ENCODE results near the gene CDYL2. TPM values are rescaled to one million over a fixed set of nuclear protein-coding genes. Genes with fewer than 3 reads are reported as not detected.

Gene CDYL2
- total and polyA plus RNA-seq, 4 experiments from 2014 or later, result 0.91 to 42.4 (median 20.0) TPM

DNA sequence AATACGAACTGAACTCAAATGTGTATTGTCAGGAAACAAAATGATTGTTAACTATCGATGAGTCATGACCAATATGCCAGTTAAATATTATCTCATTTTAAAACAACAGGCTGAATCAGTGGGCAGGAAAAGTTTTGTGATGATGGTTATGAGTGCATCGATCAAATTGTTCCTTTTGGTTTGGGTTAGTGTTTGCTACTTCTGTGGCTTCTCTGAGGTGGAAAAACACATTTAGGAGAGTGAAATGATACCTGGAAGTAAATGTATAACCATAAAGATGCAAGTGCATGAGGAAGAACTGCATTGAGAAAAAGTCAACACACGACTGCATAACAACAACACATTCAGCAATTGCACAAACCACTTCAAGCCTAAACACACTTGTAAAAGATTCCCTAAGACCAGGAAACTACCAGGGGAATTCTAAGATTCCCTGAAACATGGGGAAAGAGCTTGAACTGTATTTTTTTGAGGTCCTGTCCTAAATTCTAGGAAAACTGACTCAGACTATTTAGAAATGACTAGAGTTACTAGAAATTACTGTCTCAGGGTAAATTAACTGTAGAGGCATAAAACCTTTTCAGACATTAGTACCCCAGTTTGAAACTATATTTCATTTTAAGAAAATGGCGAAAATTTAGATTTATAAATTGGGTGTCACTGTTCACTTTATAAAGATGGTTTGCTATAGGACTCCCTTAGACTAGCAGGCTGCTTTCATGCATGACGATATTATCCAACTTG lies 44.8 kb downstream of the CDYL2 start:
- H3K36me3 Mint-ChIP-seq, result peaks cover 2 to 14% of the 10 kb centered on the region in 2 donors

DNA sequence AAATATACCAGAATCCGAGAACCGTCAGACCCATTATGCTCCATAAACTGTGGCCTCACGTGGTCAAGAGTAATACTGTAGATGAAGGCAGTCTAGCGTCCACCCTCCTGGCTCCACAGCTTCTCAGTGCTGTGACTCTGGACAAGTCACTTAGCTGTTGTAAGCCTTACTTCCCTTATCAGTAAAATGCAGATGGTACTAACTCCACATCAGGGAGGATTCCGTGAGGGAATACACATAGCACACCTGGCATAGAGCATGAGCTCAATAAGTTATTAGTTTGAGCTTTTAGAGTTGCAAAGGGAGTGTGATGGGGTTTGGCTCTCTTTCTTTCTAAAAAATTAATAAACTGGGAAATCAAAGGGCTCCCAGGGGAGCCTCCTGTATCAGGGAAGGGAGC lies 49.9 kb downstream of the CDYL2 start:
- H3K4me1 Mint-ChIP-seq, result peaks cover 0 to 37% (median 19%) of the 10 kb centered on the region in 4 donors
- H3K4me1 ChIP-seq (ENCODE audit: insufficient read depth, low read length), result peaks cover 5% of the 10 kb centered on the region
- H3K4me3 Mint-ChIP-seq, result no peak overlapping the region
- H3K36me3 ChIP-seq (ENCODE audit: insufficient read depth, low read length), result no peaks in the 10 kb centered on the region
- no peak overlapping the region for H3K27ac ChIP-seq (ENCODE audit: low read depth, low read length)
- H3K9me3 ChIP-seq (ENCODE audit: control insufficient read depth in 1 of 2, low read length in 2 of 2), result no peaks in the 10 kb centered on the region
- H3K27ac Mint-ChIP-seq, result no peak overlapping the region
- H3K9me3 Mint-ChIP-seq, result no peaks in the 10 kb centered on the region
- H3K27me3 Mint-ChIP-seq, result no peaks in the 10 kb centered on the region
- H3K27me3 ChIP-seq (ENCODE audit: insufficient read depth, low read length), result no peaks in the 10 kb centered on the region
- no peaks in the 10 kb centered on the region for H3K36me3 Mint-ChIP-seq
- H3K4me3 ChIP-seq (ENCODE audit: low read length in 2 of 2), result no peak overlapping the region
- ChIA-PET POLR2A (ENCODE audit: partially characterized antibody) (no interaction called here), CTCF (ENCODE audit: partially characterized antibody) (no interaction called here)
- DNase-seq, result no peak
- intact Hi-C loops (cut with micrococcal nuclease), result no loop called here

More for the DNA sequence above, 44.8 kb downstream of the CDYL2 start:
- intact Hi-C loops (cut with micrococcal nuclease), result no loop called here
- Mint-ChIP-seq H3K27me3 (no peaks in the 10 kb centered on the region), H3K4me3 (no peak overlapping the region), H3K27ac (peak overlapping the region in 1 of 7 donors; percentile 0), H3K9me3 (no peaks in the 10 kb centered on the region), H3K4me1 (peaks cover 0 to 20% (median 12%) of the 10 kb centered on the region in 4 donors)
- ChIA-PET CTCF (ENCODE audit: partially characterized antibody) (no interaction called here), POLR2A (ENCODE audit: partially characterized antibody) (no interaction called here)
- DNase-seq, result no peak
- Histone ChIP-seq H3K4me3 (ENCODE audit: low read length in 2 of 2) (no peak overlapping the region), H3K27ac (ENCODE audit: low read depth, low read length) (no peak overlapping the region), H3K27me3 (ENCODE audit: insufficient read depth, low read length) (no peaks in the 10 kb centered on the region), H3K9me3 (ENCODE audit: control insufficient read depth in 1 of 2, low read length in 2 of 2) (no peaks in the 10 kb centered on the region), H3K4me1 (ENCODE audit: insufficient read depth, low read length) (peaks cover 9% of the 10 kb centered on the region), H3K36me3 (ENCODE audit: insufficient read depth, low read length) (no peaks in the 10 kb centered on the region)

DNA sequence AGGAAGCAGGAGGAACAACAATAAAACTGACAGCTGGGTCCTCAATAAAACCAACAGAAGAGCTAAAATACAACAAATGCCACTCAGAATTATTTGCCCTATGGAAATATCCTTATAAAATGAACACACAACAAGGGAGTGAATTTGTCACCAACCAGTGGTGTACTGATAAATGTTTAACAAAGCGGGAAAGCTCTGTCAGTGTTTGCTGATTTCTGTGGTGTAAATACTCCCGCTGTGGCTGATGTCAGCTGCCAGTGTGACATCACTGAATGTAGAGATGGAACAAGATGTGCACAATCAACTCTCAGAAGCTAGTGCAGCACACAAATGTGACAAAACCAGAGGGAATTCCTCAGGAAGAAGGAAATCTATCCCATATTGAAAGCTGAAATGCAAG lies 51.9 kb downstream of the CDYL2 start:
- H3K4me1 Mint-ChIP-seq, result peaks cover 4 to 41% (median 22%) of the 10 kb centered on the region in 4 donors
- peak overlapping the region in 3 of 7 donors; percentile 13 to 64 (median 17) for H3K27ac Mint-ChIP-seq
- intact Hi-C loops (cut with micrococcal nuclease), result no loop called here
- Histone ChIP-seq H3K4me3 (ENCODE audit: low read length in 2 of 2) (no peak overlapping the region), H3K9me3 (ENCODE audit: control insufficient read depth in 1 of 2, low read length in 2 of 2) (no peaks in the 10 kb centered on the region), H3K27me3 (ENCODE audit: insufficient read depth, low read length) (no peaks in the 10 kb centered on the region), H3K36me3 (ENCODE audit: insufficient read depth, low read length) (no peaks in the 10 kb centered on the region), H3K27ac (ENCODE audit: low read depth, low read length) (no peak overlapping the region), H3K4me1 (ENCODE audit: insufficient read depth, low read length) (peaks cover 3% of the 10 kb centered on the region)
- no peaks in the 10 kb centered on the region for H3K36me3 Mint-ChIP-seq
- CTCF ChIA-PET (ENCODE audit: partially characterized antibody), result no interaction called here
- POLR2A ChIA-PET (ENCODE audit: partially characterized antibody), result no interaction called here
- no peak for DNase-seq
- H3K27me3 Mint-ChIP-seq, result no peaks in the 10 kb centered on the region
- no peak overlapping the region for H3K4me3 Mint-ChIP-seq
- no peaks in the 10 kb centered on the region for H3K9me3 Mint-ChIP-seq

DNA sequence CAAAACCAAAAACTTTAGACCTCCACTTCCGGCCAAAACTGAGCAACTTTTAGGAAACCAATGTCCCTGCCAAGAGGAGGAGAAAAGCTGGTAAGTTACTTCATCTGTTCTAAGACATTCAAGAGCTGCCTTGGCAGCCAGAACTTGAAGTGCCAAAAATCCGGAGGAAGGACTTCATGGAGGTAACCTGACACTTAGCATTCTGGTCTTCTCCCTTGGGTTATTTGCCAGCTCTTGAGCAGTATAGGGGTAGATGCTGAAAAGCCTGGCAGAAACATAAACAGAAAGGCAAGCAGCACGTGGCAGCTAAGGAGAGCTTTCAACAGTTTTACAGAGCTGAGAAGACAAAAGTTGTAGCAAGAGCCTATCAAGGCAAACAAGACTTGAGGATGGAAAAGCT lies 53.2 kb downstream of the CDYL2 start:
- POLR2A ChIA-PET (ENCODE audit: partially characterized antibody), result no interaction called here
- no peaks in the 10 kb centered on the region for H3K9me3 ChIP-seq (ENCODE audit: control insufficient read depth in 1 of 2, low read length in 2 of 2)
- no peak overlapping the region for H3K4me3 Mint-ChIP-seq
- H3K27me3 ChIP-seq (ENCODE audit: insufficient read depth, low read length), result no peaks in the 10 kb centered on the region
- no peaks in the 10 kb centered on the region for H3K27me3 Mint-ChIP-seq
- peaks cover 7% of the 10 kb centered on the region for H3K4me1 ChIP-seq (ENCODE audit: insufficient read depth, low read length)
- CTCF ChIA-PET (ENCODE audit: partially characterized antibody), result interaction anchor here (1.1 kb wide), 1 partner anchor 70 kb away, joined by 3 read pairs; no protein-coding TSS in a partner anchor
- H3K36me3 Mint-ChIP-seq, result no peaks in the 10 kb centered on the region
- peaks cover 11 to 41% (median 23%) of the 10 kb centered on the region in 4 donors for H3K4me1 Mint-ChIP-seq
- peak overlapping the region in 2 of 7 donors; percentile 5 to 68 for H3K27ac Mint-ChIP-seq
- H3K9me3 Mint-ChIP-seq, result no peaks in the 10 kb centered on the region
- no peak for DNase-seq
- H3K36me3 ChIP-seq (ENCODE audit: insufficient read depth, low read length), result no peaks in the 10 kb centered on the region
- no peak overlapping the region for H3K4me3 ChIP-seq (ENCODE audit: low read length in 2 of 2)
- H3K27ac ChIP-seq (ENCODE audit: low read depth, low read length), result no peak overlapping the region
- intact Hi-C loops (cut with micrococcal nuclease), result no loop called here

DNA sequence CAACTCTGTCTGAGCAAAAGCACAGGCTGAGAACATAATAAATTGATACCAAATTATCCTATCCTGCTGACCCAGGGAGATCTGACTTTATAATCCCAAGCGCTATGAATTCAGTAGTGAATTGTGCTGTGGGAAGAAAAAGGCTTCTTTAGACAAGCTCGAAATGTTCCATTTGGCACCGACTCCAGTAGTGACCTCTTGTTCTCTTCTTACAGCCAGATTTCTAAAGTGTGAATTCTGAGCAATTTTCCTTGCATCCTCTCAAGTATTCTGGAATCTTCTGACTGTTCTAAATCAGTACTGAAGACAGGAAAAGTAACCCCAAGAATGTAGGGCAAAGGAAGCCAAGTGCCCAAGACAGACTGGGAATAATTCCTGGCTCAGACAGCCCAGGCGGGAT lies 58.2 kb downstream of the CDYL2 start:
- Mint-ChIP-seq H3K4me1 (peaks cover 21 to 32% (median 22%) of the 10 kb centered on the region in 4 donors), H3K9me3 (peaks cover 0 to 7% (median under 1%) of the 10 kb centered on the region in 8 donors), H3K27ac (no peak overlapping the region), H3K36me3 (peaks cover 4 to 27% of the 10 kb centered on the region in 2 donors), H3K4me3 (no peak overlapping the region), H3K27me3 (no peaks in the 10 kb centered on the region)
- ChIA-PET POLR2A (ENCODE audit: partially characterized antibody) (no interaction called here), CTCF (ENCODE audit: partially characterized antibody) (no interaction called here)
- Histone ChIP-seq H3K9me3 (ENCODE audit: control insufficient read depth in 1 of 2, low read length in 2 of 2) (no peaks in the 10 kb centered on the region), H3K27ac (ENCODE audit: low read depth, low read length) (no peak overlapping the region), H3K36me3 (ENCODE audit: insufficient read depth, low read length) (no peaks in the 10 kb centered on the region), H3K4me3 (ENCODE audit: low read length in 2 of 2) (no peak overlapping the region), H3K27me3 (ENCODE audit: insufficient read depth, low read length) (no peaks in the 10 kb centered on the region), H3K4me1 (ENCODE audit: insufficient read depth, low read length) (peaks cover 11% of the 10 kb centered on the region)
- intact Hi-C loops (cut with micrococcal nuclease), result loop anchor here (10.0 kb wide), 1 partner anchor 161 kb away; no protein-coding TSS in a partner anchor
- no peak for DNase-seq

DNA sequence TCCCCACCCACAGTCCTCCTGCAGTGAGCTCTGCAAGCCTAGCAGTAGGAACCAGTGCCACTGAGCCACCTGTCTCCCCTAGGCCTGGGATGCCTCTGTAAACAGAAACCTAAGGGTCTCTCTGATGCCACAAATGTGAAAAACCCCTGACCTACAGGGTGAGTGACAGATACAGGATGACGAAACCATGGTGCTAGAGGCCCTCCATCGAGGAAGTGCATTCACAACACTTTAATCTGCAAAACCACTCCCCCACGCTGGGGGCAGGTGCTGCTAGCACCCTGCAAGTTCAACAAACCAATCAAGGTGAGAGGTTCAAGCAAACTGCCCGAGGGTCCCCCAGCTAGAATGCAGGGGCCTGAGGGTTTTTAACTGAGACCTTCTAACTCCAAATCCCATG lies 59.5 kb downstream of the CDYL2 start:
- Mint-ChIP-seq H3K27me3 (no peaks in the 10 kb centered on the region), H3K4me3 (no peak overlapping the region), H3K4me1 (peaks cover 19 to 32% (median 21%) of the 10 kb centered on the region in 4 donors), H3K36me3 (peaks cover 9 to 32% of the 10 kb centered on the region in 2 donors), H3K27ac (no peak overlapping the region), H3K9me3 (peaks cover 0 to 18% (median 9%) of the 10 kb centered on the region in 8 donors)
- CTCF ChIA-PET (ENCODE audit: partially characterized antibody), result no interaction called here
- H3K36me3 ChIP-seq (ENCODE audit: insufficient read depth, low read length), result no peaks in the 10 kb centered on the region
- POLR2A ChIA-PET (ENCODE audit: partially characterized antibody), result no interaction called here
- H3K9me3 ChIP-seq (ENCODE audit: control insufficient read depth in 1 of 2, low read length in 2 of 2), result no peaks in the 10 kb centered on the region
- DNase-seq, result no peak
- no peak overlapping the region for H3K4me3 ChIP-seq (ENCODE audit: low read length in 2 of 2)
- H3K27me3 ChIP-seq (ENCODE audit: insufficient read depth, low read length), result no peaks in the 10 kb centered on the region
- intact Hi-C loops (cut with micrococcal nuclease), result loop anchor here (10.0 kb wide), 1 partner anchor 160 kb away; no protein-coding TSS in a partner anchor
- no peak overlapping the region for H3K27ac ChIP-seq (ENCODE audit: low read depth, low read length)
- peaks cover 11% of the 10 kb centered on the region for H3K4me1 ChIP-seq (ENCODE audit: insufficient read depth, low read length)

DNA sequence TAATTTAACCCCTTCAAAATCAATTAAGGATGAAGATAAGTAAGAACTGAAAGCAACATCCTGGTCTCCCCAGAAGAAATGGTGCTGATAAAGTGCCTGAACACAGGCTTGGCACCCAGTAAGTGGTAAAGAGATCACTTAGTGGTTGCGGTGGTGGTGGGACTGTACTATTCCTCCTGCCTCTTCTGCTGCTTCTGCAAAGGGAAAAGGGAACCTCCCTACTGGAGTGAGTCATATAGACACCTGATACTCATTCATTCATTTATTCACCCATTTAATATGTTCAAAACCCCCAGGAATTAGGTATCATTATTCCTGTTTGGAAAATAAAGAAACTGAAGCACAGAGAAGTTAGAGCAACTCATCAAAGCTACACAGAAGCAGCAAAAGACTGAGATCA lies 60.6 kb downstream of the CDYL2 start:
- Mint-ChIP-seq H3K4me3 (no peak overlapping the region), H3K4me1 (peaks cover 18 to 32% (median 20%) of the 10 kb centered on the region in 4 donors), H3K36me3 (peaks cover 14 to 43% of the 10 kb centered on the region in 2 donors), H3K27me3 (no peaks in the 10 kb centered on the region), H3K9me3 (peaks cover 0 to 26% (median 17%) of the 10 kb centered on the region in 8 donors), H3K27ac (peak overlapping the region in 1 of 7 donors; percentile 25)
- Histone ChIP-seq H3K4me1 (ENCODE audit: insufficient read depth, low read length) (peaks cover 11% of the 10 kb centered on the region), H3K4me3 (ENCODE audit: low read length in 2 of 2) (no peak overlapping the region), H3K9me3 (ENCODE audit: control insufficient read depth in 1 of 2, low read length in 2 of 2) (no peaks in the 10 kb centered on the region), H3K36me3 (ENCODE audit: insufficient read depth, low read length) (no peaks in the 10 kb centered on the region), H3K27me3 (ENCODE audit: insufficient read depth, low read length) (no peaks in the 10 kb centered on the region), H3K27ac (ENCODE audit: low read depth, low read length) (no peak overlapping the region)
- intact Hi-C loops (cut with micrococcal nuclease), result loop anchor here (10.0 kb wide), 1 partner anchor 159 kb away; no protein-coding TSS in a partner anchor
- DNase-seq, result no peak
- POLR2A ChIA-PET (ENCODE audit: partially characterized antibody), result no interaction called here
- CTCF ChIA-PET (ENCODE audit: partially characterized antibody), result no interaction called here

Data from CD4-positive, alpha-beta memory T cell (primary cell).